Stimulated activated naive CD4-positive, alpha-beta T cell treated with Interleukin-2 at 50 U/mL for 16 hours (primary cell): ENCODE results near the gene DNTTIP2.
"Not testable (repeated sequence)": the region's sequence is repeated elsewhere in the genome, so short reads cannot be mapped to it uniquely, and the experiment has no call there.

Experiments
- DNase-seq: peaks from one replicate; lab custom pipeline; 2025; lab: John Stamatoyannopoulos, UW

Gene DNTTIP2

DNA sequence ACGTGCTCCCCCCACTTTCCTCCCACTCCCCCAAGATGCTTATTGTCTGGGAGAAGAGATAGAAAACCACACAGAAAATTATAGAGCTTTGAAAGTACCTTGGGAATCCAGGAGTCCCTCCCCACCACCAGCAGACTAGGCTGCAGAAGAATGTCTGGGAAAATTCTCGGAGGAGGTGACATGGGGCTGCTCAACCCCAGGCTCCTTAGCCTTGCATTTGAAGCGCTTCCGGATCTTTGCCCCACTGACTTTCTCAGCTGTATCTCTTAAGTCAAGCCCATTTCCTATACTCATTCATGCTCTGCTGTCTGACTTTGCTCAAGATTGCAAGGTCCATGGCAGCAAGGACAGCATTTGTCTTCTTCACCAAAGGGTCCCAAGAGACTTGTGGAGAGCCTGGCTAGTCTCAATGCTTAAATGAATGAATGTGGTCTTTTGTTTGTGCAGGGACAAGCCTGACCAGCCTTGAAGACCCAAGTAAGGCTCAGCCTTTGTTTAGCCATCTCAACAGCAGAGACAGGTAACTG is 38.0 kb downstream of the DNTTIP2 start:
- no peak for DNase-seq

DNA sequence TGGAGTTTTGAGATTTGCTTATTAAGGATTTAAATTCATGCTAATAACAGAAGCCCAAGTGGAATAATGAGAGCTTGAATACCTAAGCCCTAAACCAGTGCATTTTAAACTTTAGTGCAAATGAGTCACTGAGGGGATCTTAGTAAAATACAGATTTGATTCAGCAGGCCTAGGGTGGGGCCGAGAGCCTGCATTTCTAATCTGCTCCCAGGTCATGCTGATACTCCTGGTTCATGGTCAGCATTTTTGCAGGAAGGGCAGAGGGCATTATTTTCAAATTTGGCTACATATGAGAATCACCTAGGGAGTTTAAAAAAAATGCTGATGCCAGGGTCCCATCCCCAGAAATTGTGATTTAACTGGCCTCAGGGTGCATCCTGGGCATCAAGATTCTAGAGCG is 39.3 kb downstream of the DNTTIP2 start:
- DNase-seq, result no peak

DNA sequence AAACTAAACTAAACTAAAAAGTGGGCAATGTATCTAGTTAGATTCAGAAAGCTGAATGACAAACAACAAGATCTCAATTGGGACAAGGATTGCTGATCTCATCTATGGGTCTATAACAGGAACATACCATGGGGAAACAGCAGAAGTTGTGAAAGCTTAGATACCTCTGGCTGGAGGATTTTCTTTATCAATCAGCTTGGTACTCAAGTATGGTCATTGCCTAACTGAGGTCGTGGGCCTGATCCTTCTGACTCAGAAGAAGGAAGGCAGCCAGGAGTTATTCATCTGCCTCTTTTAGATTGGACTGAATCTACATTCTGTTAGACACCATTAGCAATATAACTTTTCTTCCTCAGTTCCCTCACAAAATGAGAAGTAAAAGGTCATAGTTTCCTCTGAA is 39.7 kb downstream of the DNTTIP2 start:
- no peak for DNase-seq

DNA sequence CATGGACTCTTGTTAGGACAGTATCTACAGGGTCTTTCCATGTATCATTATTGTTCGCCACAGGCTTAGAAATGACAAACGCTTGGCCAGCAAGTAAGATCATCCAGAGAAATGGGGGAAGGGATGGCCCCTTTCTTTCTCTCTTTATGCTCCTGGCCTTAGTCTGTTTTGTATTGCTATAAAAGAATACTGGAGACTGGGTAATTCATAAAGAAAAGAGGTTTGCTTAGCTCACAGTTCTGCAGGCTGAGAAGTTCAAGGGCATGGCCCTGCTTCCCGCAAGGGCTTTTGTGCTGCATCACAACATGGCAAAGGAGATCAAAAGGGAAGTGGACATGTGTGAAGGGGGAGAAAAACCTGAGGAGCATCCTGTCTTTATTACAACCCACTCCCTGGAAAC is 41.0 kb downstream of the DNTTIP2 start:
- no peak for DNase-seq

DNA sequence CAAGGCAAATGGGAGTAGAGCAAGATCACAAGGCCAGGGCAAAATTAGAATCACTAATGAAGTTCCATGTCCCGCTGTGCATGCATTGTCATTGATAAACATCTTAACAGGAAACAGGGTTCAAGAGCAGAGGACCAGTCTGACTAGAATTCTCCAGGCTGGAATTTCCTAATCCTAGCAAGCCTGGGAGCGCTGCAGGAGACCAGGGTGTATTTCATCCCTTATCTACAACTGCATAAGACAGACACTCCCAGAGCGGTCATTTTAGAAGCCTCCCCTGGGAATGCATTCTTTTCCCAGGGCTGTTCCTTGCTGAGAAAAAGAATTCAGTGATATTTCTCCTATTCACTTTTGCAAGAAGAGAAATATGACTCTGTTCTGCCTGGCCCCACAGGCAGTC is 45.7 kb downstream of the DNTTIP2 start:
- DNase-seq, result not testable (repeated sequence)

DNA sequence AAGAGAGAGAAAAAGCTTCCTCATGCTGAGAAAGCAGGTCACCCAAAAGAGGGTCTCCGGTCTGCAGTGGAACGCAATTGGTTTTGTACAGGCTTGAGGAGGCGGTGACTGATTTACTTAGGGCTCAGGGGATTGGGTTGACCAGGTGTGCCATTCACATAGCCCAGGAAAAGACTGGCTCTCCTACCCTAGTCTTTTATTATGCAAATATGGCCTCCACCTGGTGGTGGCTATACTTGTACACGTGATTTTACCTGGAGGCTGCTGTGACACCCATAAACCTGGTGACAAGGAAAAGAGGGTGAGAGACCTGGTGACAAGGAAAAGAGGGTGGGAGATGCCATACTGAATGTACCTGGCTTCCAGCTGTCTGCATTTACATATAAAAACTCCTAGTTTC is 49.9 kb downstream of the DNTTIP2 start:
- DNase-seq, result no peak

DNA sequence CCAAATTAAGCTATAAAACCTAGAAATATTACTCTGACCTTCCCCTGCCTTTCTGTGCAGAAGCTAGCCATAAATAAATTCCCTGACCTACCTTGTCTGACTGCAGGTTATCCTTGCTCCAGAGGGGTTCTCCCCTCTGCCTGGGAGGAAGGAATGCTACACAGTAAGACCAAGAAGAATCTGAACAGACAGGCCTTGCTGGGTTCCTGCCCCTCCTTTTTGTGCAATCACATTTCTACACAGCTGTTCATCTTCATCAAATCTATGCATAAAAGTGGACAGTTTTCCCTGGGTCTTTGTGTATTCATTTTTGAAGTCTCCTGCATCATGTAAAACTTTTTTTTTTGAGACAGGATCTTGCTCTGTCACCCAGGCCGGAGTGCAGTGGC is 50.6 kb downstream of the DNTTIP2 start:
- DNase-seq, result no peak

DNA sequence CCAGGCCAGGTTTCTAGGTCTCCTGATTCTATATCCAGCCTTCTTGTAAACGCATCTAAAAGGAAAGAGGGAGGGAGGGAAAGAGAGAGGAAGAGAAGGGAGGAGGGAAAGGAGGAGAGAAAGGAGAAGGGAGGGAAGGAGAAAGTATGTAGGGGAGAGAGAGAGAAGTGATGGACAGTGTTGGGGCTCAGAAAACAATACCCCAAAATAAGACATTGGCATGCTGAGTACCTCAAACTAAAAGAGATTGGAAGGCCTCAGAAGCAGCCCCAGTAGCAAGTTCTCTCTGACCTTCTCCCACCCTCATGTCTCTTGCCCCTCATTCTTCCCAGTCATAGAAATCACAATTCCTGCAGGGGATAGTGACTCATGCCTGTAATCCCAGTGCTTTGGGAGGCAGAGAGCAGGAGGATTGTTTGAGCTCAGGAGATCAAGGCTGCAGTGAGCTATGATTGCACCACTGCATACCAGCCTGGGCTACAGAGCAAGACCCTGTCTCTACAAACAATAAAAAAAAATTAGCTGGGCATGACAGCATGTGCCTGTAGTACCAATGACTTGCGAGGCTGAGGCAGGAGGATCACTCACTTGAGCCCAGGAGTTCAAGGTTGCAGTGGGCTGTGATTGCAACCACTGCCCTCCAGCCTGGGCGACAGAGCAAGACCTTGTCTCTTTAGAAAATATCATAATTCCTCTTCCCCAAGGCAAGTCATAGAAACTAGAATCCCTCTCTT is 51.2 kb downstream of the DNTTIP2 start:
- no peak for DNase-seq

DNA sequence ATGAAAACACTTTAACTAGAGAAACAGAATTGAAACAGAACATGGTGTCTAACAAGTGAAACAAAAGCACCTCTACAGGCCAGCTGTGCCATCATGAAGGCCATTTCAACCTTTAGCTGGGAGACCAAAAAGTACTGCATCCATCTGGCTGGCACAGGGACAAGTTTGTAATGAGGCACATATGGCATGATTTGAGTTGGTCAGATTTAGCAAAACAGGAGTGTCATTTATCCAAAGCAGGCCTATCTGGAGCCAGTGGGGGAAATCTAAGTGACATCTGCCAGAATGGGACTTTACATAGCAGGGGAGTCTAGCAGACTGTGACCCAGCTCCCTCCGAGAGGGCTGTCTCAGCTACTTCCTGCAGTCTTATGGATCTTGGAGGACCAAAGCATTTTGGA is 51.9 kb downstream of the DNTTIP2 start:
- DNase-seq, result no peak

DNA sequence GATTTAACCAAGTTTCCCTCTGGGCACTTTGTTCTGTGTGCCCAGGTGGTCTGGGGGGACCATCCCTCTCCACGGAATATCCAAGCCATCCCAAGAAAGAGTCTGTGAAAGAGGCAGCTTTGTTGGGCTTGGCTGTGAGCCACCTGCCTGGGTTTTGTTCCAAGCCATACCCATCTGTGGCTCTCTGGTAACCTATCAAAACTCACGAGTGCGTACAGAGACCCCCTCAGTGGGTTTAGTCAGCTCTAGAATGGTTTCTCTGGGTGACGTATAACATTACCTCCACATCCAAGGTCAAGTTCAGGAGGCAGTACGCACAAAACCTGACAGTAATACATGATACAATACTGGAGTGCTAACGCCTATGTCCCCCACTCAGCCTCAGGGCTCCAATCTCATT is 54.2 kb downstream of the DNTTIP2 start:
- DNase-seq, result no peak

DNA sequence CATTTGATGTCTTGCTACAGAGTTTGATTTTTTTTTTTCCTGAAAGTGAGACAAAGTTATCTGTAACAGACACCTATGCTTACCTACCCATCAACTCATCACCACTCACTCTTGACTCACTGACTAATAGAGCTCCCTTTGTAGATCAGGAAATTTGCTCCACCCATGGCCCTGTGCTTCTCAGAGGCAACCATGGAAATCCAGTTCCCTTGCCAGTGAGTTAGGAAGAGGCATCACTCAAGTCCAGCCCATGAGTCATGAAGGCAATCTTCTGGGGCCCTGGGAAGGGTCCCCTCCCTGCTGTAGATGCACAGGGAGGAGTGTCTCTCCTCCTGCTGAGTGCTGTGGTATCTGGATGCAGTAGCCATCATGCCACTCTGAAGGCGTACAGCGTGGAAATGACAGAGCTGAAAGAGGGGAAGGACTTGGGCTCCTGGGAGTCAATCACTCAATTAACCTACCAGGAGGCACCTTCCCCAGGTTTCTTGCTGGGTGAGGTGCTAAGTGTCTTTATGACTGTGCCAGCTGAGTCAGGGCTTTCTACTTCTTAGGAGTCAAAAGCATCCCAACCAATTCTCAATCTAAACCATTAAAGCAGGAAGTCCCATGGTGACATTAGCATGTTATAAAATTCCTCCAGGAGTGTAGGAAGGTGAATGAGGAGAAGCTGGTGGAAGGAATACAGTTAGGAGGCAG is 56.1 kb downstream of the DNTTIP2 start:
- no peak for DNase-seq

DNA sequence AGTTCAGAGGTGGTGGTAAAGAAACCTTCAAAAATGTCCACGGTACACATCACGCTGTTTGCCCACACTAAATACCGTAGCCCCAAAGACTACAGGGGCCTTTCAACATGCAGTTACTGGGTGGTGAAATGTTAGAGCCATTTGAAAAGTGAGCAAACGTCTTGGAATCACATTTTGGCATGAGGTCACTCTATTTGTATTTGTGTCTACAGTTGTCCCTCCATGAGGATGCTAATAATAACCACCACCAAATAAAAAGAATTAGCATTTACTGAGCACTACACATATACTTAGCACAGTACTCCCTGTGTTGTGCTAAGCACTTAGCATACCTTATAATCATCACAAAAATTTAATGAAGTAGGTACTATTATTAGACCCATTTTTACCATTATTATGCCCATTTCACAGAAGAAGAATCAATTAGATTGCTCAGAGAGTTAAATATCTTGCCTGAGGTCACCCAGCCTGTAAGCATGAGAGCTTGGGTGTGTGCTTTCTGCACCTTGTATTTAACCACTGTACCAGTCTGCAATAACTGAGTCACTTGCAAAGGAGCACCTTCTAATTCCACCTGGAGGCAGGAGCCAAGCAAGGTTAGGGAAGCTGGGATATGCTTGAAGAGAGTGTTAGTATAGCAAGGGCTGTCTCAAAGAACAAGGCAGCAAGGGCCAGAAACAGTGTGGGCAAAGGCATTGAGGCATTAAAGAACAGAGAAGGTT is 57.4 kb downstream of the DNTTIP2 start:
- DNase-seq, result no peak

DNA sequence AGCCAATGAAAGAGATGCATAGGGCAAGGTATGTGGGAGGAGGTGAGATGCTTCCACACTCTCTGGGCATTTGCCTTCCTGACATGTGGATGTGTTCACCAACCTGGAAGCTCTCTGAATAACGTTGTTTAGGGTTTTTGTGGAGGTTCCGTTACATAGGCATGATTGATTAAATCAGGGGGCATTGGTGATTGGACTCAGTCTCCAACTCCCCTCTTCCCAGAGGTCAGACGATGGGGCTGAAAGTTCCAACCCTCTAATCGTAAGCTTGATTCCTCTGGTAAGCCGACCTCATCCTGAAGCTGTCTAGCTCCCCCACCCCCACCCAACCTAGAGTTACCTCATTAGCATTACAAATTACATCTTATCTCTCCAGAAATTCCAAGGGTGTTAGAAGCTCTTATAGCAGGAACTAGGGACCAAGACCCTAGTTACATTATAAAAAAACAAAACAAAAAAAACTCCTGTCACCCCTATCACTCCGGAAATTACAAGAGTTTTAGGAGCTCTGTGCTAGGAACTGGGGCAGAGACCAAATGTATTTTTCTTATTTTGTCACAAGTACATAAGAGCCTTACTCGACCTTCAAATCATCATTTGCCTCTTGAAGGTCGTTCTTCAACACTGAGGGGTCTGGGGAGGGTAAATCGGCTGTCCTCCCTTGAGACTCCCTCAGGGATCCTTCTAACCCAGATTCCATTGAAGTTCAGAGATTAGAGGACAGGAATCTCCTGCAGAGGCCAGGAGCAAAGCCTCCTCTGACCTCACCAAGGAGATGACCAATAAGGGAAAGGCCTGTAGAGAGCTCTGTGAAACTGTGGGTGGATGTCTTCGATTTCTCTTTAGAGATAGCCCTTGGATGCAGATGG is 58.2 kb downstream of the DNTTIP2 start:
- no peak for DNase-seq

DNA sequence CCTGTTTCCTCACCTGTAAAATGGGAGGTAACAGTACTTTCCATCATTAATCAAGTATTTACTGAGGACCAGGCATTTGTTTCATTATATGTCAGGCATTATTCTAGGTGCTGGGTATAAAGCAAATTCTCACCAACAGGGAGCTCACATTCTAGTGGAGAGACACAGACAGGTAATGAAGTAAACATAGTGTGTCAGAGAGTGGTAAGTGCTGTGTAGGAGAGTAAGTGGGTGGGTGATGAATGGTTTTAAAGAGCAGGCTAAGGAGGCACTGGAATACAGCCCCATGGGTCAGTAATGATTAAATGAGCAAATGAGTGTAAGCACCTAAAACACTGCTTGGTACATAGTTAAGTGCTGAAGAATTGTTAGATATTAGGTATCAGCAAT is 60.4 kb downstream of the DNTTIP2 start:
- no peak for DNase-seq

DNA sequence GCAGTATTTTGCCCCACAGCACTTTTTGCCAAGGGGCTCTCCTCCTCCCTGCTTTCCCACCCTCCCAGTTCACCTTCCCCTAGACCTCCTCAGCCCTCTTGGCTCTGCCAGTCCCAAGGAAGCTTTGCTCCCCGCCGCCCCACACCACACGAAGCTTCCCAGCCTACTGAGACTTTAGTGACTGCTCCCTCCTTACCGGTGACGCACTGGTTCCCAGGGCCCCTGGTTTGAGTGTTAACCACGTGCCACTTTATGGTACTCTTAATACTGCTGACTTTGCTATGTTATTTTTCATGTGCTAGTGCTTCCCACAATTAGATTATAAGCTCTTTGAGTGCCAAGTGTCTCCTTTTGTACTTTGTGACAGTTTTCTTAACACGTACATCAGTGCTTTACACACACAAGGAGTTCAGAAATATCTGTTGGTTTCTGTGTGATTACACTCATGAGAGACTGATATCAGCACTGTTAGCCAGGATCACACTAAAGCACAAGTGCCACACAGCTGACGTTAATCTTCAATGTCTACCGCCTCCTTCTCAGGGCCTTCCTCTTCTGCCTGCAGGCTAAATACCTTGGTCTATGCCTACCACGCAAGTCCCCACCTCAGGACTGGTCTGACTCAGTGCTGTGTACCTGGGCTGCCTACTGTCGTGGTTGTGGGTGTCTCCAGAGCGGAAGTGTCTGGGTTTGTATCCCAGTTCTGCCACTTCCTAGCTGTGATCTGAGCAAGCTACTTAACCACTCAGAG is 61.0 kb downstream of the DNTTIP2 start:
- DNase-seq, result peak; percentile 37

DNA sequence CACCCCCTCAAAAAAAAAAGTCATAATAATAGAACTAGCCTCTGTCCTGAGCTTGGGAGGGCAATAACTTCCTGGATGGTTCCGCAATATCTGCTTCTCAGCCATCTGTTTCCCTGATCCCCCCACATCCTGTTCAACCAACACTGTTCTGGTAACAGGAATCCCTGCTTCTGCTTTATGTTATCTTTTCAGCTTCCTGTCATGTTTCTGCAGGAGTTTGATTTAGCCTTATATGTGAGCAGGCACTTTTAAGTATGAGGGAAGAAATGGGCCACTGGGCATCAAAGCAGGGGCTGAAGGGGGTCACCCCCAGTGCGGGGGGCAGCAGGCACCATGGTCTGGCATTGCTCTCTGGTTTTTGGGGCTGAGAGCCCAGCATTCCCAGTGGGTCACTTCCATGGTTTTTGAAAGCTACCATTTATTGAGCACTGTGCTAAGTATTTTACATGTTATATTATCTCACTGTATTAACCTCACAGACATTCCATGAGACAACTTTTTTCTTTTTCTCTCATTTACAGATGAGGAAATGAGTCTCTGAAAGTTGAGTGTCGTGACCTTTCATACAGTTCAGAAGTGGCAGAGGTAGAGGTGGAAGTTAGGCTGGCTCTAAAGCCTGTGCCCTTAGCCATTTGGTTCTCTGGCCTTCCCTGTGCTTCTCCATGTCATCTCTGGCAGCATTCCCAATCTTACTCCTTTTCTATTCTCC is 61.9 kb downstream of the DNTTIP2 start:
- DNase-seq, result no peak
